Activated naive CD4-positive, alpha-beta T cell treated with Interleukin-2 at 50 U/mL for 16 hours (primary cell): Measurements from ENCODE around the gene GPR82.
A peak's percentile ranks its signal among the peaks of the same experiment; 100 is the strongest.

ENCODE experiments used
- DNase-seq: peaks from one replicate; pipeline ENCODE4 v3.0.0-alpha.2; 2020

GPR82 gene

GRCh38 chrX:41720125-41720779, 3.7 kb upstream of the GPR82 start:
- peak; percentile 45 for DNase-seq

DNA sequence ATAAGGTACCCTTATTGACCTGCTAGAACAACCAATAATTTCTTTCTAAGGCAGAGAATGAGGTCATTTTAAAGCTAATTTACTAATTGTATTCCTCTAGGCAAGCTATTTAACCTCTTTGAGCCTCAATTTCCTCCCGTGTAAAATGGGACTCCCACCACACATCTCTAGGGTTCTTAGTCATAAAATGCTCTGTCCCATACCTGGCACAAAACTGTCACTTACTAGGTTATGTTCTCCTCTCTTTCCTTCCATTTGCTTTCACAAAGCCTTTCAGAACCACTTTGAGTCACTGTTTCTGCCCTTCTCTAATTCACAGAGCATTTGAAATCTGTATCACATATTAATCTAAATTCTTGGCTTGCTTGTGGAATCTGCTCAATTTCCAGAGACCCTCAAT, 2.4 kb upstream of the GPR82 start:
- DNase-seq = no peak

DNA sequence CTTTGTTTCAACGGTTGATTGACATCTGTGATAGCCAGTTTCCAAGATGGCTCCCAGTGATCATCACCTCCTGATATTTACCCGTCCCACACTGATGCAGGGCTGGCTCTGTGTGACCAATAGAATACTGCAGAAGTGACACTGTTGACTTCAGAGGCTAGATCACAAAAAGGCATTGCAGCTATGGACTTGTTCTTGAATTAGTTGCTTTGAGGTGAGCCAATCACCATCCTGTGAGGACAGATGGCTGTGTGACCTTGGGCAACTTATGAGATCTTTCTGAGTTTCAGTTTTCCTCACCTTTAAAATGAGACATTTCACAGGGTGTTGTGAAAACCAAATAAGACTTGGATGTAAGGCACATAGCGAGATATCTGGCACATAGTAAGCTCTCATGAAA, 1.8 kb upstream of the GPR82 start:
- DNase-seq = no peak

DNA sequence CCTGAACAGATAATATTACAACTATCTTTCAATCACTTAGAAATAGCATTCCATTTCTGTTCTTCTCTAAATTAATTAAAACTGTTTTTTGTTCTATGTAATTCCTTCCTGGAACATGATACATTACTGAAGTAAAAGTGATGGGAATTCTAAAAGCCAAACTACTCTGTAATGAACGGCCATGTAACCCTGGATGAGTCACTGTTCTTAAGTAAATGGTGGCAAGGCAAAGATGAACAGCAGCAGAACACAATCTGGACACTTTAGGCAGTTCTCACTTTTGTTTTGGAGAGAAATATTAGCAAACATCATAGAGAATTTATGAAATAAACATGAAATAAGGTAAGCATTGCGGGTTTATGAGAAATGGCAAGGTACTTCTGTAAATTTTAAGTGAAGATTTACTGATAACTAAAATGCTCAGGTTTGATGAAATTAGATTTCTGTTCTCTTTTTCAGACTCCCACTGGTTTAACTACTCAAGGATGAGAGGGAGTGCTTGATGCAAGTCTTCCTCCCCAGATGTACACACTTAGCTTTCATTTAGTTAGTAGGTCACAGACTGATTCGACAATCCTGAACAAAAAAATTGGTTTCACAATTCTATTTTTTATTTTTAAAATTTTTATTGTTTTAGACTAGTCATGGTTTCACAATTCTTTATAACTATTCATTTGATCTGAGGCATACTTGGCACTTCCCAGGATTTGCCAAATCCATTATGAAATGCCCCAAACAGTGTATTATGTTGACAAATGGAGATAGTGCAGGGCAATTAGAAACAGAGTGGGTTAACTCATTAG, 964 bp upstream of the GPR82 start:
- DNase-seq = no peak

DNA sequence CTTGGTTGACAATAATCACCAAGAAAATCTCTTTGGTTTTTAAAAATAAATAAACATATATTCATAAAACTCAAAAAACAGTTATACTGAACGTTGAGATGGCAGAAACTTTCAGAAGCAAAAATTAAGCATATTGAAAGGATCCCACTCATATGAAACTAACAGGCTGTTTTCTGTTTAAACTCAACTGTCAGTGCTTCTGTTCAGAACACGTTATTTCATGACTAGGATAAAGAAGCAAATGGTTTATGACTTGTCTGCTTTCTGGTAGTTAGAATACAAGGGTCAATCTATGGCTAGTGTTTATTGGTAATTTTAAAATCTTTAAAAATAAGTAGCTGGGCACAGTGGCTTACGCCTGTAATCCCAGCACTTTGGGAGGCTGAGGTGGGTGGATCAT, 4.1 kb downstream of the GPR82 start:
- no peak for DNase-seq

- no peak for DNase-seq
Measured at GRCh38 chrX:41730081-41730480, 6.1 kb downstream of the GPR82 start.

DNA sequence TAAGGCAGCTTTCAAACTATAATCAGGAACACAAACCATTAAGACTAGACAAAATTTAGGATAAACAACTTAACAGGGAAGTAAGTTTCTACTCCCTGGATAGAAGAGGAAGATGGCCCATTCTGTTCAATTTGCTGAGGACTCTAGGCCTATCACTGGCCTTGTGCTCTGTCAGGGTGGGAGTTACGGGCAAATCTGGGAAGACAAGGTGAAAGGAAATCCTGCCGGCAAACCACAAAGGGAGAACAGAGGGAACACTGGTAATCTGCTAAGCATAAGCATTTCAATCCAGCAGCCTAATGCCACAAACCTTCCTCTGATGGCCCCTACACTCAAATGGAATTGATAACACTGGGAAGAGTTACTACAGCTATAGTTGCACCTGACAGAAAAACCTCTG, 8.3 kb downstream of the GPR82 start:
- DNase-seq = no peak

- DNase-seq = no peak
Measured at GRCh38 chrX:41733939-41734338, 10.0 kb downstream of the GPR82 start.

GRCh38 chrX:41734530-41734929, 10.5 kb downstream of the GPR82 start:
- DNase-seq = no peak

DNA sequence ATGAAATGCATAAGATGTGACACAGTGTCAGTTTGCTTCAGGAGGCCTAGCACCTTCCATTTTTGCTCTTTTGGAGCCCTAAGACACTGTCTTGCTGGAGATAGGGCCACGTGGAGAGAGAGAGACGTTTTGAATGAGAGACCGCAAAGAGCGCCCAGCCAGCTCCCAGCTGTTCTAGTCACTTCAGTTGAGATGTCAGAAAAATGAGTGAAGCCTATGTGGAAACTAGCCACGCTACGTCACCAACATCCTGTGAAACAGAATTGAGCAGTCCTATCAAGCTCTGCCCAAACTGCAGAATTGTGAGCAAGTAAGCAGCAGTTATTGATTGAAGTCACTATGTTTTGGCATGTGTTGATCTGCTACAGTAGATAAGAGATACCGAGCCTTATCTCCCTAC, 13.1 kb downstream of the GPR82 start:
- peak; percentile 3 for DNase-seq

- no peak for DNase-seq
Measured at GRCh38 chrX:41739871-41740270, 15.9 kb downstream of the GPR82 start.

DNA sequence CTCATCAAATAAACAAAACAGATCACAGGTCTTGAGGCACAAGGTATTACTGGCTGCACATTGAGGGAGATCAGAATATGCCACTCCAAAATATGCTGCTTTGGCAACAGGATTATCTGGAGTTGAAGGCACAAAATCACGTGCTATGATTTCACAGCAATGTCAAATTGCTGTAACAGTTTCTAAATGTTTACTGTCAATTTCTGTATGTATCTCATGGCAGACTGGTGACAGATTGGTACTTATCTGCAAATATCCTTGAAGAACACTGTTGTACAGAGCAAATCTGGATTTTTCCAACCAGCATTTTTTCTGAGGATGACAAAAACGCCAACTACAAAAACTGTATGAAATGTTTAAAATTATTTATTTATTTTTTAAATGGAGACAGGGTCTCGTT, 26.7 kb downstream of the GPR82 start:
- DNase-seq = no peak

- no peak for DNase-seq
Measured at GRCh38 chrX:41758401-41758800, 34.4 kb downstream of the GPR82 start.

DNA sequence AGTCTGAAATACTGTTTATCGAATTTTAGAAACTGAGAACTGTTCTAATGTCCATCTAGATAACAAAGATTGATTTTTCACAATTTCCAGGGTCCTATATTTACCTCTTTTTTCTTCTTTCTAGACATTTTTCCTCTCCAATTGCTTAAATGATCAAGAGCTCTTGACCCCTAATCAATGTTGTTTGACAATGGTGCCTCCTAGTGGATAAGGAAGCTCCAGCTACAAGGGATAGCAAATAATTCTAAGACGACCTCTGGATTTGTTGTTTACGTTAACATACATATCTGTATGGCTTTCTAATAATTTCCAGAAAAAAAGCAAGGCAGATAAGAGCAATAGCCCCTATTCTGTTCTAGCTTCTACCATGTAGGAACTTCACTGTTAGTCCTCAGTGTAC, 35.8 kb downstream of the GPR82 start:
- no peak for DNase-seq

DNA sequence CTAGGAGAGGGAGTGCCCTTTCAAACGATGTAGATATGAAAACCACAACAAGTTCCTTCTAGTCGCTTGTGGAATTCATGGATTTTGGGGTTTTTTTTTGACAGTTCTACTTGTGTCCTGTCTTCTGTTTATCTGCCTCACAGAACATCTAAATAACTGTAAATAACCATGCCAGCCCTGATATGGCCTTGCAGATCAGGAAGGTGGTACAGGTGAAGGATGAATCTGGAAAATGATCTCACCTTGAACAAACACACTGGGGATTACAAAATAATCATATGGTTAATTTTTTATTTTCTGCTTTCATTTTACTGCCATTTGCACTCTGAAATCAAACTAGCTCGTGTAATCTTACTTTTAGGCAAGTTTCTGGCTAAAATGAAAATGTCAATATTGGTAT, 37.2 kb downstream of the GPR82 start:
- no peak for DNase-seq

GRCh38 chrX:41761702-41762101, 37.7 kb downstream of the GPR82 start:
- DNase-seq = no peak

- no peak for DNase-seq
Measured at GRCh38 chrX:41779030-41779564, 55.1 kb downstream of the GPR82 start.
